Hepatocyte (in vitro differentiated cells): ENCODE measurements around the gene MYEOV.

ENCODE experiments used
- CTCF ChIP-seq: fragments of 200-600 bp; sonication (generic); IDR thresholded peaks from 2 replicates; pipeline ENCODE4 v1.5.1; 2016; ENCODE audit warnings: antibody characterized with exemption, mild to moderate bottlenecking; ENCODE audit not compliant: poor library complexity
- EZH2 ChIP-seq: fragments of 200-600 bp; sonication (generic); IDR thresholded peaks from 2 replicates; pipeline ENCODE4 v1.6.1; 2016; ENCODE audit warnings: antibody characterized with exemption, mild to moderate bottlenecking, borderline replicate concordance

GRCh38 chr11:69264486-69264885 lies 29.5 kb upstream of the MYEOV start:
- no peak for TF ChIP-seq CTCF
- no peak for TF ChIP-seq EZH2
